ENCODE measurements around the gene PTK7.
A peak's percentile ranks its signal among the peaks of the same experiment; 100 is the strongest.

The PTK7 gene

DNA sequence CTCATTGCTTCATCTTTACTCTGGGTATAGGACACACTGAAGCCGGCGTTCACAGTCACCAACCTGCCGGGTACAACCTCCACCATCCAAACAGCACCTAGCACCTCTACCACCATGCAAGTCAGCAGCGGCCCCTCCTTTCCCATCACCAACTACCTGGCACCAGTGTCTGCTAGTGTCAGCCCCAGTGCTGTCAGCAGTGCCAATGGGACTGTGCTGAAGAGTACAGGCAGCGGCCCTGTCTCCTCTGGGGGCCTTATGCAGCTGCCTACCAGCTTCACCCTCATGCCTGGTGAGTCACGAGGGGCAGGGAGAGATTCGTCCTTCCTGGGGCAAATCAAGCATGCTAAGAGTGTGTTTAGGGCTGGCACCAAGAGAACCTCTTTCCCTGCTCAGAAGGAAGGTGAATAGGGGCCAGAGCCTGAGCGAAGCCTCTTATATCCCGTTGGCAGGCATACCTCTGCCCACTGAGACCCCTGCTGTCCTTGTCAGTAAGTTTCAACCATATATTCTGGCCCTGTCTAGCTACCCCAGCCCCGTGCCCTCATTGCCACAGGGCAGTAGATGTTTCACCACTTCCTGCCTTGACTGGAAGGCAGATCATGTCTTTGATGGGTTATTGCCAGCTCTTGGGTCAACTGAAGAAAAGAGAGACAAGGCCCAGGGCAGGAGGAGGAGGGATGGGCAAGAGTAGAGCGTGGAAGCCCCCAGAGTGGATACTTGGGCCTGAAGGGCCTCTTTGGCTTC lies 99.7 kb downstream of the PTK7 start:
- H3K27ac ChIP-seq: no peak overlapping the region
- TF ChIP-seq, protein P1, sequence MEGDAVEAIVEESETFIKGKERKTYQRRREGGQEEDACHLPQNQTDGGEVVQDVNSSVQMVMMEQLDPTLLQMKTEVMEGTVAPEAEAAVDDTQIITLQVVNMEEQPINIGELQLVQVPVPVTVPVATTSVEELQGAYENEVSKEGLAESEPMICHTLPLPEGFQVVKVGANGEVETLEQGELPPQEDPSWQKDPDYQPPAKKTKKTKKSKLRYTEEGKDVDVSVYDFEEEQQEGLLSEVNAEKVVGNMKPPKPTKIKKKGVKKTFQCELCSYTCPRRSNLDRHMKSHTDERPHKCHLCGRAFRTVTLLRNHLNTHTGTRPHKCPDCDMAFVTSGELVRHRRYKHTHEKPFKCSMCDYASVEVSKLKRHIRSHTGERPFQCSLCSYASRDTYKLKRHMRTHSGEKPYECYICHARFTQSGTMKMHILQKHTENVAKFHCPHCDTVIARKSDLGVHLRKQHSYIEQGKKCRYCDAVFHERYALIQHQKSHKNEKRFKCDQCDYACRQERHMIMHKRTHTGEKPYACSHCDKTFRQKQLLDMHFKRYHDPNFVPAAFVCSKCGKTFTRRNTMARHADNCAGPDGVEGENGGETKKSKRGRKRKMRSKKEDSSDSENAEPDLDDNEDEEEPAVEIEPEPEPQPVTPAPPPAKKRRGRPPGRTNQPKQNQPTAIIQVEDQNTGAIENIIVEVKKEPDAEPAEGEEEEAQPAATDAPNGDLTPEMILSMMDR (conservative IDR thresholded peaks at IDR 0.05): no peak

DNA sequence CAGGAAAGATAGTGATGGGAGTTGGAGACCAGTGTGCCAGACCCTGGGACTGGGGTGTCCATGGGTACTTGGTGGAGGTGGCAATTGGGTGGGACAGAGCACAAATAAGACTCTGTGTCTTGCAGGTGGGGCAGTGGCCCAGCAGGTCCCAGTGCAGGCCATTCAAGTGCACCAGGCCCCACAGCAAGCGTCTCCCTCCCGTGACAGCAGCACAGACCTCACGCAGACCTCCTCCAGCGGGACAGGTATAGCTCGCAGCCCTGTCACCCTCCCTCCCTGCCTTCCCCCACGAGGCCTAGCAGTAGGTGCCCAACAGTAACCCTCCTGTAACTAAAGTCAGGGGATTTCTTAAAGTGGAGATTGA lies 100.3 kb downstream of the PTK7 start:
- no peak overlapping the region for H3K27ac ChIP-seq
- TF ChIP-seq, protein P1 (conservative IDR thresholded peaks at IDR 0.05): no peak

DNA sequence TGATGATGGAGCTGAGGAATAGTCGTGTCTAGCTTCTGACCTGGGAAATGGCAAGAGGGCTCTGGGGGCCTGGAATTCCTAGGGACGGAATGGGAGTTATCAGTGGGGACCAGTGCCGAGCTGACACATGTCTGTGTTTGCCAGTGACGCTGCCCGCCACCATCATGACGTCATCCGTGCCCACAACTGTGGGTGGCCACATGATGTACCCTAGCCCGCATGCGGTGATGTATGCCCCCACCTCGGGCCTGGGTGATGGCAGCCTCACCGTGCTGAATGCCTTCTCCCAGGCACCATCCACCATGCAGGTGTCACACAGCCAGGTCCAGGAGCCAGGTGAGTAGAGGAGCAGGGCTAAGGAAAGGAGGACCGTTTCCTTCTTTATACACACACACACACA lies 102.0 kb downstream of the PTK7 start:
- TF ChIP-seq, protein P1 (conservative IDR thresholded peaks at IDR 0.05): no peak

DNA sequence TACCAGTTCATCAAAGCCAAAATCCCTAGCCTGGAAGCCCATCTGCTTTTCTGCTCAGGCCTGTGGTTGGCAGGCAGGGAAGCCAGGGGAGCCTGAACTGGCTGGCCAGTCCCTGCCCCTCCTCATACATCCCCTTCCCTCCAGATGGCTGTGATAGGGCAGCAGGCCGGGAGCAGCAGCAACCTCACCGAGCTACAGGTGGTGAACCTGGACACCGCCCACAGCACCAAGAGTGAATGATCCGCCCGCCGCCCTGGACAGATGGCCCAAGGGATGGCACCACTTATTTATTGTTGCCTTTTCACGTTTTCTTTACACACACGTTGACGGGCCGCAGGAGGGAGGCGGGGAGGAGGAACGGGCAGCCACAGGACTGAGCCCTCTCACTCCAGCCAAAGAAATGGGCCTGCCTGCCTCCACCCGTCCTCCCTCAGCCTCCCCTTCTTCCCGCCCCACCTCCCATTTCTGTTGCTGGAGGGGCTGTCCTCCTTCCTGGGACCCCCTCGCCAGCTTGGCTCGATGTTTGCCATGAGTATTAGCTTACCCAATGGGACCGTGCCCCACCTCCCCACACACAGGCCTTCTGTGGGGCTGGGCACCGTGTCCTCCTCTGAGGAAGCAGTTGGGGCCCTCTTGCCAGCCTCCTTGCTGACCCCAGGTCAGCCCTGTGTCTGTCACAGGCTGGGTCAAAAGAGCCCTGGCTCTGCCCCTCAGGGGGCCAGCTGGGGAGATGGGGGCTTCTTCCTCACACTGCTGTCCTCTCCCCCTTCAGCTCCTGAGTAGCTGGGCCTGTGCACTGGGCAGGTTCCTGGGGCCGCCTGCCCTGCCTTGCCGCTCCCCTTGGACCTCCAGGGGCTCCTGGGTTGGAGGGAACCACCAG lies 103.1 kb downstream of the PTK7 start:
- no peak overlapping the region for H3K27ac ChIP-seq
- TF ChIP-seq, protein P1 (conservative IDR thresholded peaks at IDR 0.05): no peak

More for the DNA sequence above, 102.0 kb downstream of the PTK7 start:
- no peak overlapping the region for H3K27ac ChIP-seq

DNA sequence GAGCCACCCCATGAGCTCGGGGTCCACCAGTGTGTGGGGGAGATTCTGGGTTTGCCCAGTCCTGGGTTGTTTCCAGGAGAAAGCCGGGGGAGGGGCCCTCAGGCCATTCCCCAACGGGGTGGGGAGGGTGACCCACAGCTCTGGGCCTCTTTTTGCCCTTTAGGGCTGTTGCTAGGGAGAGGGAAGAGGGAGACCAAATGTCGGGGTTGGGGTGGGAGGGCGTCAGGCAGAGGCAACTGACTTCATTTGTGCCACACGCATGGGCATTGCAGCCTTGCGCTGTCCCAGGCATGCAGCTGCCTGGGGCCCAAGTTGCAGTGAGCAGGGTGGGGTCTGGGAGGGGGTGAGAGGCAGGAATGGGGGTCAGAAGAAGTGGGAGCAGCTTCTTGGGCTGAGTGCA lies 103.9 kb downstream of the PTK7 start:
- TF ChIP-seq, protein P1 (conservative IDR thresholded peaks at IDR 0.05): no peak
- no peak overlapping the region; the same call in 1 of the 2 replicates for H3K27ac ChIP-seq

DNA sequence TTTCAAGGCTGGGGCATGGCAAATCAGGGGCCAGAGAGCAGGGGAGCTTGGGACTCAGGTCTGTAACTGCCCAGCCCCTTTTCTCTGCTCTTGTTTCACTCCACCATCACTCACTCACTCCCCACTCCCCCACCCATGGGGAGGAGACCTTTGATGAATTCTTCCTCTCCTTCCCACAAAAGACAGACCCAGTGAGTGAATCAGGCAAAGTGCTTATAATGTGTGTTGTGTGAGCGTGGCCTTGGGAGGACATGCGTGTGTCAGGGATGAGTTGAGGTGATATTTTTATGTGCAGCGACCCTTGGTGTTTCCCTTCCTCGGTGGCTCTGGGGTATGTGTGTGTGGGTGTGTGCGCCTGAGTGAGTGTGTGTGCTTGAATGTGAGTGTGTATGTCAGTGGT lies 104.9 kb downstream of the PTK7 start:
- TF ChIP-seq, protein P1 (conservative IDR thresholded peaks at IDR 0.05): no peak
- peak overlapping the region; percentile 75 for H3K27ac ChIP-seq

DNA sequence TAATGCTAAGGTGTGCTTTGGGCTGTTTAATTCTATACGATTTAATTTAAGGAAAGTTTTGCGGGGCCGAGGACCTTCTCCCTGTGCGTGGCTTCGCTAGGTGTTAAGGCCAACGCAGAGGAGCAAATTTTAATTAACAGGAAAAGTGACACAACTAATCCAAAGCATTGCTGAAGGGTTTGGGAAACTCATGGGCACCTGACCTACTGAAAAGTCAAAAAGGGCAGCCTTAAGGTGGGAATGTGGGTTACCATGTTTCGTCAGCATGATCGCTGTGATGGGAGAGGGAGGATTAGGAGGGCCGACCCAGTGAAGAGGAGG lies 105.5 kb downstream of the PTK7 start:
- TF ChIP-seq, protein P1 (conservative IDR thresholded peaks at IDR 0.05): no peak
- peak overlapping the region; percentile 75 for H3K27ac ChIP-seq
